MM.1S (cell line): ENCODE results near the gene ZBTB7A.

Experiments used
- DNase-seq: peaks from one replicate; pipeline ENCODE4 v3.0.0-alpha.2; 2015
- H2AFZ ChIP-seq: fragments of 300-600 bp; sonication (generic); 2 replicates; pipeline ENCODE4 v1.6.0; 2016; ENCODE audit warnings: antibody characterized with exemption, low read length
- H3F3A ChIP-seq: fragments of 300-600 bp; sonication (generic); 2 replicates; pipeline ENCODE4 v1.6.1; 2016; ENCODE audit warnings: mild to moderate bottlenecking, antibody characterized with exemption, low read length, moderate library complexity, mixed read lengths; ENCODE audit not compliant: insufficient read depth
- H3K27ac ChIP-seq: fragments of 300-600 bp; sonication (generic); 2 replicates; pipeline ENCODE4 v1.5.1; 2016; ENCODE audit warnings: mild to moderate bottlenecking, low read length
- H3K27me3 ChIP-seq: fragments of 300-600 bp; sonication (generic); replicated peaks from 2 replicates; pipeline ENCODE4 v1.6.0; 2016; ENCODE audit warnings: low read length; ENCODE audit not compliant: insufficient read depth
- H3K36me3 ChIP-seq: fragments of 300-600 bp; sonication (generic); replicated peaks from 2 replicates; pipeline ENCODE4 v1.6.1; 2016; ENCODE audit warnings: mild to moderate bottlenecking, low read length, mixed read lengths; ENCODE audit not compliant: insufficient read depth
- H3K4me1 ChIP-seq: fragments of 300-600 bp; sonication (generic); 2 replicates; pipeline ENCODE4 v1.6.1; 2016; ENCODE audit warnings: low read length, mixed read lengths
- H3K4me2 ChIP-seq: fragments of 300-600 bp; sonication (generic); 2 replicates; pipeline ENCODE4 v1.6.0; 2016; ENCODE audit warnings: low read depth, low read length
- H3K4me3 ChIP-seq: fragments of 300-600 bp; sonication (generic); 2 replicates; pipeline ENCODE4 v1.5.1; 2016; ENCODE audit warnings: low read length, mixed read lengths
- H3K79me2 ChIP-seq: fragments of 300-600 bp; sonication (generic); 2 replicates; pipeline ENCODE4 v1.6.1; 2016; ENCODE audit warnings: mixed run types, low read length, mixed read lengths
- H3K9ac ChIP-seq: fragments of 300-600 bp; sonication (generic); 2 replicates; pipeline ENCODE4 v1.6.1; 2016; ENCODE audit warnings: low read length, mixed read lengths
- H3K9me2 ChIP-seq: fragments of 300-600 bp; sonication (generic); replicated peaks from 2 replicates; pipeline ENCODE4 v1.6.1; 2016; ENCODE audit warnings: mild to moderate bottlenecking, low read length, mixed read lengths; ENCODE audit not compliant: insufficient read depth
- H3K9me3 ChIP-seq: fragments of 300-600 bp; sonication (generic); replicated peaks from 2 replicates; pipeline ENCODE4 v1.6.1; 2016; ENCODE audit warnings: mild to moderate bottlenecking, low read length, mixed read lengths; ENCODE audit not compliant: insufficient read depth
- H4K20me1 ChIP-seq: fragments of 300-600 bp; sonication (generic); 2 replicates; pipeline ENCODE4 v1.6.1; 2016; ENCODE audit warnings: mild to moderate bottlenecking, low read length, moderate library complexity, mixed read lengths; ENCODE audit not compliant: insufficient read depth
- CTCF ChIP-seq: fragments of 300-600 bp; sonication (generic); IDR thresholded peaks from 2 replicates; pipeline ENCODE4 v1.5.1; 2016; ENCODE audit warnings: antibody characterized with exemption, low read length, mixed read lengths
- EZH2 ChIP-seq: fragments of 300-600 bp; sonication (generic); optimal IDR thresholded peaks from 2 replicates; pipeline ENCODE3; 2017; ENCODE audit warnings: low read depth, mild to moderate bottlenecking, antibody characterized with exemption, low read length, mixed read lengths
- EZH2phosphoT487 ChIP-seq: fragments of 300-600 bp; sonication (generic); IDR thresholded peaks from 2 replicates; pipeline ENCODE4 v1.6.1; 2018; ENCODE audit warnings: antibody characterized with exemption, low read length

ZBTB7A gene

GRCh38 chr19:4052114-4052992 is 14.3 kb downstream of the ZBTB7A start:
- Histone ChIP-seq H3K4me1 (no peaks in the 10 kb centered on the region), H4K20me1 (peaks cover 35% of the 10 kb centered on the region), H3F3A (no peaks in the 10 kb centered on the region)

GRCh38 chr19:4051175-4052101 is 15.3 kb downstream of the ZBTB7A start:
- Histone ChIP-seq H4K20me1 (peaks cover 35% of the 10 kb centered on the region), H3K9me3 (no peaks in the 10 kb centered on the region), H3K27ac (no peak overlapping the region), H3K9me2 (no peaks in the 10 kb centered on the region), H3F3A (no peaks in the 10 kb centered on the region), H3K4me2 (no peak overlapping the region), H2AFZ (no peak overlapping the region), H3K4me3 (no peak overlapping the region), H3K36me3 (peaks cover 16% of the 10 kb centered on the region), H3K4me1 (no peaks in the 10 kb centered on the region), H3K79me2 (peaks cover 79% of the 10 kb centered on the region), H3K27me3 (no peaks in the 10 kb centered on the region), H3K9ac (no peak overlapping the region)
- TF ChIP-seq CTCF (no peak), EZH2phosphoT487 (no peak), EZH2 (no peak)
- DNase-seq, result no peak

More at GRCh38 chr19:4052114-4052992, 14.3 kb downstream of the ZBTB7A start:
- Histone ChIP-seq H3K9ac (no peak overlapping the region), H3K27me3 (no peaks in the 10 kb centered on the region), H3K4me3 (no peak overlapping the region), H3K27ac (no peak overlapping the region), H2AFZ (no peak overlapping the region), H3K9me2 (no peaks in the 10 kb centered on the region), H3K79me2 (peaks cover 85% of the 10 kb centered on the region), H3K36me3 (peaks cover 16% of the 10 kb centered on the region), H3K9me3 (no peaks in the 10 kb centered on the region), H3K4me2 (no peak overlapping the region)
- TF ChIP-seq EZH2, result no peak
- TF ChIP-seq CTCF, result no peak
- no peak for TF ChIP-seq EZH2phosphoT487
- no peak for DNase-seq

GRCh38 chr19:4049432-4049831 is 17.3 kb downstream of the ZBTB7A start:
- H4K20me1 ChIP-seq, result peaks cover 29% of the 10 kb centered on the region
- H3K36me3 ChIP-seq, result peaks cover 16% of the 10 kb centered on the region
- no peaks in the 10 kb centered on the region for H3K9me2 ChIP-seq
- no peak overlapping the region for H3K4me2 ChIP-seq
- H3K9ac ChIP-seq, result no peak overlapping the region
- peaks cover 74% of the 10 kb centered on the region for H3K79me2 ChIP-seq
- H3F3A ChIP-seq, result no peaks in the 10 kb centered on the region
- no peaks in the 10 kb centered on the region for H3K4me1 ChIP-seq
- no peak for DNase-seq
- H3K27me3 ChIP-seq, result no peaks in the 10 kb centered on the region
- H2AFZ ChIP-seq, result no peak overlapping the region
- H3K27ac ChIP-seq, result no peak overlapping the region
- TF ChIP-seq EZH2phosphoT487 (no peak), EZH2 (no peak), CTCF (no peak)
- H3K4me3 ChIP-seq, result no peak overlapping the region
- H3K9me3 ChIP-seq, result no peaks in the 10 kb centered on the region
